M059J (cell line): Measurements from ENCODE around the gene HK2. TPM values are rescaled to one million over a fixed set of nuclear protein-coding genes. Genes with fewer than 3 reads are reported as not detected.

Experiments
- DNase-seq: peaks from one replicate; pipeline ENCODE4 v3.0.0-alpha.2; 2012; ENCODE audit warnings: low read depth
- total RNA-seq: library from RNA; depleted of rRNA; stranded (reverse); fragments of >200 nt; shearing (Covaris generic); gene quantifications from 2 replicates; pipeline ENCODE4 v1.2.3, GENCODE V29; 2014; rRNA removed

HK2 gene
- total RNA-seq, 1 experiment from 2014 or later, result 23.1 TPM

DNA sequence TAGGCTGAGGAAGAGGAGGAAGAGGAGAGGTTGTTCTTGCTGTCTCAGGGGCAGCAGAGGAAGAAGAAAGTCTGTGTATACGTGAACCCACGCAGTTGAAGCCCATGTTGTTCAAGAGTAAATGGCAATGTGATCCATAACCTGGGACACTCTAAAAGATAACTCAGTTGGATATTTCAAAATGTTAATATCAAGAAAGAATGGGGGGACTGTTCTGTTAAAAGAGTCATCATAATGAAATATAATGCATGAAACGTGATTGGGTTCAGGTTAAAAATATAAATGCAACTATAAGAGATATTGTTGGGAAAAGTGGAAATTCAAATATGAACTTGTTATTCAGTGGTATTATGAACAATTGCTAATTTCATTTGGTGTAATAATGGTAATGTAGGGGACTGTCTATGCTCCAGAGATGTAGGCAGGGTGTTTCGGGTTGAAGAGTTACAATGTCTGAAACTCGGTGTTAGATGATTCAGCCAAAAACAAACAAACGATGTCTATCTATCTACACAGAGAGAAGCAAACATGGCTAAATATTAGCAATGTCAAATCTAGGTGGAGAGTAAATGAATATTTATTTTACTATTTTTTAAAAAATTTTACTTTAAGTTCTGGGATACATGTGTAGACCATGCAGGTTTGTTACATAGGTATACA lies 103.4 kb downstream of the HK2 start:
- no peak for DNase-seq

- no peak for DNase-seq
These were observed 104.3 kb downstream of the HK2 start for GRCh38 chr2:74938264-74938663.

GRCh38 chr2:74939919-74940812 lies 106.2 kb downstream of the HK2 start:
- no peak for DNase-seq

GRCh38 chr2:74941284-74941683 lies 107.4 kb downstream of the HK2 start:
- DNase-seq, result no peak

- no peak for DNase-seq
These were observed 108.3 kb downstream of the HK2 start for GRCh38 chr2:74942263-74942662.

Other genes starting within 250 kb of the HK2 start
- not detected in 2 replicates for gene M1AP, start 185.8 kb upstream of the HK2 start, total RNA-seq
- 7.3 and 7.6 TPM in 2 replicates for gene SEMA4F, start 179.9 kb upstream of the HK2 start, total RNA-seq
- gene POLE4, start 124.5 kb downstream of the HK2 start, total RNA-seq, result 11.7 and 18.4 TPM in 2 replicates